ENCODE results near the gene PTMA. TPM values are rescaled to one million over a fixed set of nuclear protein-coding genes. Genes with fewer than 3 reads are reported as not detected.
A peak's percentile ranks its signal among the peaks of the same experiment; 100 is the strongest.

Gene PTMA
- total RNA-seq, 1 experiment from 2014 or later = 1,354 TPM

DNA sequence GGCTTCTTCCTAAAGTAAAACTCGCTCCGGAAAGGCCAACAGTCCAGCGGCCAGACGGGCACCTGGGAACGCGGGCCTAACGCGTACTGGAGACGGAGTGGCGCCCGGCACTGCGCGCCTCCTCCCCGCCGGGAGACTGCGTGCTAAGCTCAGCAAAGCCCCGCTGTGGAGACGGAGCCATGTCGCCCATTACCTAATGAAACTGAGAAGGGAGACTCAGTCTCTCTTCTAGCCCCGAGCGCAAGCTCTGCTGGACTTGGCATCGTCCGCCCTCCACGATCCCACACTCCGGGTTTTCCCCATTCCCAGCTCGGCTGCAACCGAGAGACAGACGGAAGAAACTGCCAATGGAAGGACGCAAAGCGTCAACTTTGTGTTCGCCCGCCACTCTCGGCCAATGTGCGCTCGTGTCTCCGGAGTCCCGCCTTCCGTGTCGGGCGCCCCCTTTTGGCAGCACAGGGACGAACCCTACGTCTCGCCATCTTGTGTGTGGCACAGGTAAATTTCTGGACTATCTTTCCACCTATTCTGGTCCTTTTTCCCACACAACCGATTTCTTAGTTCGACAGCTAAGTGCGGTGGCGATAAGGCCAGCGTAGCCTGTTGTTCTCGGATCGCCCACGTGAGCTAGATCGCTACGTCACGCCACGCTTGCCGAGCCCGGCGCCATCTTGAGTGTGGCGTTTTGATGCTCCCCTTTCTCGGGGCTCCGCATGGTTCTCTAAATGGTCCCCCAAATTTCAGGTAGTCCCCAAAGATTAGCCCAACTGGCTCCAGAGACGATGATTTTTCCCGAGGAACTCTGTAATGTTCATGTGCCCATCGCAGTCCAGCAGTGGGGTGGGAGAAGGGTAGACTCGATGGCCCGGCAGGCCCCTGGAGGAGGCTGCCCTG is 1.3 kb upstream of the PTMA start:
- peaks cover 64% of the 10 kb centered on the region for H3K36me3 Mint-ChIP-seq (ENCODE audit: insufficient read depth, unreplicated experiment)
- TF ChIP-seq, protein P1, sequence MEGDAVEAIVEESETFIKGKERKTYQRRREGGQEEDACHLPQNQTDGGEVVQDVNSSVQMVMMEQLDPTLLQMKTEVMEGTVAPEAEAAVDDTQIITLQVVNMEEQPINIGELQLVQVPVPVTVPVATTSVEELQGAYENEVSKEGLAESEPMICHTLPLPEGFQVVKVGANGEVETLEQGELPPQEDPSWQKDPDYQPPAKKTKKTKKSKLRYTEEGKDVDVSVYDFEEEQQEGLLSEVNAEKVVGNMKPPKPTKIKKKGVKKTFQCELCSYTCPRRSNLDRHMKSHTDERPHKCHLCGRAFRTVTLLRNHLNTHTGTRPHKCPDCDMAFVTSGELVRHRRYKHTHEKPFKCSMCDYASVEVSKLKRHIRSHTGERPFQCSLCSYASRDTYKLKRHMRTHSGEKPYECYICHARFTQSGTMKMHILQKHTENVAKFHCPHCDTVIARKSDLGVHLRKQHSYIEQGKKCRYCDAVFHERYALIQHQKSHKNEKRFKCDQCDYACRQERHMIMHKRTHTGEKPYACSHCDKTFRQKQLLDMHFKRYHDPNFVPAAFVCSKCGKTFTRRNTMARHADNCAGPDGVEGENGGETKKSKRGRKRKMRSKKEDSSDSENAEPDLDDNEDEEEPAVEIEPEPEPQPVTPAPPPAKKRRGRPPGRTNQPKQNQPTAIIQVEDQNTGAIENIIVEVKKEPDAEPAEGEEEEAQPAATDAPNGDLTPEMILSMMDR (IDR thresholded peaks at IDR 0.05; ENCODE audit: unreplicated experiment) = peak; percentile 85
- BruUV-seq (replicated peaks) = no TSS peak
- no peaks in the 10 kb centered on the region for H3K27me3 Mint-ChIP-seq (ENCODE audit: unreplicated experiment)
- peaks cover 10% of the 10 kb centered on the region for H3K4me1 Mint-ChIP-seq (ENCODE audit: low read depth, unreplicated experiment)
- H3K27ac Mint-ChIP-seq (ENCODE audit: unreplicated experiment) = peak overlapping the region; percentile 100
- DNase-seq = peak; percentile 98
- H3K9me3 Mint-ChIP-seq (ENCODE audit: low read depth, unreplicated experiment) = no peaks in the 10 kb centered on the region
- peak overlapping the region; percentile 70 for H3K4me3 Mint-ChIP-seq (ENCODE audit: low read depth, unreplicated experiment)
- CTCF ChIA-PET = no interaction called here
- intact Hi-C loops (cut with micrococcal nuclease; ENCODE audit: unreplicated experiment) = no loop called here

- Mint-ChIP-seq H3K36me3 (ENCODE audit: insufficient read depth, unreplicated experiment) (peaks cover 70% of the 10 kb centered on the region), H3K27me3 (ENCODE audit: unreplicated experiment) (no peaks in the 10 kb centered on the region), H3K9me3 (ENCODE audit: low read depth, unreplicated experiment) (no peaks in the 10 kb centered on the region), H3K4me1 (ENCODE audit: low read depth, unreplicated experiment) (peaks cover 16% of the 10 kb centered on the region), H3K4me3 (ENCODE audit: low read depth, unreplicated experiment) (peak overlapping the region; percentile 70), H3K27ac (ENCODE audit: unreplicated experiment) (peak overlapping the region; percentile 100)
- intact Hi-C loops (cut with micrococcal nuclease; ENCODE audit: unreplicated experiment) = no loop called here
- TF ChIP-seq, protein P1 (IDR thresholded peaks at IDR 0.05; ENCODE audit: unreplicated experiment) = no peak
- CTCF ChIA-PET = interaction anchor here (1.7 kb wide), 1 partner anchor 65 kb away, joined by 4 read pairs; no protein-coding TSS in a partner anchor
- BruUV-seq (replicated peaks) = no TSS peak
- no peak for DNase-seq
These were observed 749 bp upstream of the PTMA start for GRCh38 chr2:231707625-231707926.

DNA sequence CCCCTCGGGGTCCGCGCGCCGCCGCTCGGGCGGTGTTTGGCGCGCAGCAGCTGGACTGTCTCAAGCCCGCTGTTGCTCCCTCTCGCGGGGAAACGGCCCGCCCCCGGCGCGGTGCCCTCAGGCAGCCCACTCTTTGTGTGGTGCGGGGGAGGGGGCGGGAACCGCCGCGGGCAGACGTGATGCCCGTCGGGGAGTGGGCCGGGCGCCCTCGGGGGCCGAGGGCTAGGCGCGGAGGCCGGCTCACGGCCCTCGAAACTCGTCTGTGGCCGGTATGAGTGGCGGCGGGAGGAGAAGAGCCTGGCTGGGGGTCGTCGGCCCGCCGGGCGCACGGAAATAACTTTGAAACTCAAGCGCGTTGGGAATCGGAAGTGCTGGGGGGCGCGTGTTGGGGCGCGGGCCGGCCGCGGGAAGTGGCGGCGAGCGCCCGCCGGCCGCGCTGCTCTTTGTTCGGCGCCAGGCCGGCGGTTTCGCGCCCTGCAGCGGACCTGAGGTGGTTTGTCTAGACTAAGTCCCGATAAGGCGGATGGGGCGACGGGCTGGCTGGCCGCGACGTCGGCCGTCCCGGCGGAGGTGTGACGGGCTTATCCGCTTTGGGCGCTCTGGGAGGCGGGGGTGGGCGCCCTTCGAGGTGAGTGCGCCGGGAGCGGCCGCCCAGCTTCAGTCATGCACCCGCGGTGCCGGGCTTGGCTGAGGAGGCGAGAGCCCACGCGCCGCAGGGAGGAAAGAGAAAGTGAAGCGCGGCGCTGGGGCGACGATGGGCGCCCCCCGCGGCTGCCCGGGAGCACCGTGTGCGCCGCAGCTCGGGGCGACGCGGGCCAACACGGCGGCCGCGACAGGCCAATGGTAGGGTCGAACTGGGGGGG is 679 bp downstream of the PTMA start:
- Mint-ChIP-seq H3K27ac (ENCODE audit: unreplicated experiment) (peak overlapping the region; percentile 100), H3K36me3 (ENCODE audit: insufficient read depth, unreplicated experiment) (peaks cover 82% of the 10 kb centered on the region), H3K9me3 (ENCODE audit: low read depth, unreplicated experiment) (no peaks in the 10 kb centered on the region), H3K4me3 (ENCODE audit: low read depth, unreplicated experiment) (peak overlapping the region; percentile 70), H3K27me3 (ENCODE audit: unreplicated experiment) (no peaks in the 10 kb centered on the region), H3K4me1 (ENCODE audit: low read depth, unreplicated experiment) (peaks cover 26% of the 10 kb centered on the region)
- peak; percentile 31 for DNase-seq
- TSS peak; percentile 46 for BruUV-seq (replicated peaks)
- intact Hi-C loops (cut with micrococcal nuclease; ENCODE audit: unreplicated experiment) = no loop called here
- CTCF ChIA-PET = interaction anchor here (0.7 to 1.7 kb wide), 4 partner anchors 31 to 66 kb away, joined by 3 to 4 read pairs (median 3); no protein-coding TSS in a partner anchor
- TF ChIP-seq, protein P1 (IDR thresholded peaks at IDR 0.05; ENCODE audit: unreplicated experiment) = no peak

- Mint-ChIP-seq H3K4me1 (ENCODE audit: low read depth, unreplicated experiment) (peaks cover 32% of the 10 kb centered on the region), H3K27me3 (ENCODE audit: unreplicated experiment) (no peaks in the 10 kb centered on the region), H3K9me3 (ENCODE audit: low read depth, unreplicated experiment) (no peaks in the 10 kb centered on the region), H3K27ac (ENCODE audit: unreplicated experiment) (peak overlapping the region; percentile 100), H3K4me3 (ENCODE audit: low read depth, unreplicated experiment) (peak overlapping the region; percentile 70), H3K36me3 (ENCODE audit: insufficient read depth, unreplicated experiment) (peaks cover 88% of the 10 kb centered on the region)
- TF ChIP-seq, protein P1 (IDR thresholded peaks at IDR 0.05; ENCODE audit: unreplicated experiment) = no peak
- CTCF ChIA-PET = interaction anchor here (1.3 kb wide), 1 partner anchor 32 kb away, joined by 3 read pairs; no protein-coding TSS in a partner anchor
- no TSS peak for BruUV-seq (replicated peaks)
- DNase-seq = peak; percentile 33
- intact Hi-C loops (cut with micrococcal nuclease; ENCODE audit: unreplicated experiment) = no loop called here
These were observed 1.3 kb downstream of the PTMA start for GRCh38 chr2:231709636-231709980.
